Choroid plexus epithelial cell (primary cell): Measurements from ENCODE around the gene PCDH10.

Experiments used
- DNase-seq: peaks from one replicate; pipeline ENCODE4 v3.0.0-alpha.2; 2010; ENCODE audit warnings: low read depth
- H3K4me3 ChIP-seq: 2 replicates; pipeline ENCODE4 v1.5.1; 2011; ENCODE audit warnings: low read depth, mild to moderate bottlenecking, control low read depth, low read length, moderate library complexity
- CTCF ChIP-seq: conservative IDR thresholded peaks from 2 replicates; pipeline ENCODE4 v1.5.1; 2011; ENCODE audit warnings: low read depth, mild to moderate bottlenecking, control low read depth, inconsistent platforms, low read length, moderate library complexity

PCDH10 gene, protein sequence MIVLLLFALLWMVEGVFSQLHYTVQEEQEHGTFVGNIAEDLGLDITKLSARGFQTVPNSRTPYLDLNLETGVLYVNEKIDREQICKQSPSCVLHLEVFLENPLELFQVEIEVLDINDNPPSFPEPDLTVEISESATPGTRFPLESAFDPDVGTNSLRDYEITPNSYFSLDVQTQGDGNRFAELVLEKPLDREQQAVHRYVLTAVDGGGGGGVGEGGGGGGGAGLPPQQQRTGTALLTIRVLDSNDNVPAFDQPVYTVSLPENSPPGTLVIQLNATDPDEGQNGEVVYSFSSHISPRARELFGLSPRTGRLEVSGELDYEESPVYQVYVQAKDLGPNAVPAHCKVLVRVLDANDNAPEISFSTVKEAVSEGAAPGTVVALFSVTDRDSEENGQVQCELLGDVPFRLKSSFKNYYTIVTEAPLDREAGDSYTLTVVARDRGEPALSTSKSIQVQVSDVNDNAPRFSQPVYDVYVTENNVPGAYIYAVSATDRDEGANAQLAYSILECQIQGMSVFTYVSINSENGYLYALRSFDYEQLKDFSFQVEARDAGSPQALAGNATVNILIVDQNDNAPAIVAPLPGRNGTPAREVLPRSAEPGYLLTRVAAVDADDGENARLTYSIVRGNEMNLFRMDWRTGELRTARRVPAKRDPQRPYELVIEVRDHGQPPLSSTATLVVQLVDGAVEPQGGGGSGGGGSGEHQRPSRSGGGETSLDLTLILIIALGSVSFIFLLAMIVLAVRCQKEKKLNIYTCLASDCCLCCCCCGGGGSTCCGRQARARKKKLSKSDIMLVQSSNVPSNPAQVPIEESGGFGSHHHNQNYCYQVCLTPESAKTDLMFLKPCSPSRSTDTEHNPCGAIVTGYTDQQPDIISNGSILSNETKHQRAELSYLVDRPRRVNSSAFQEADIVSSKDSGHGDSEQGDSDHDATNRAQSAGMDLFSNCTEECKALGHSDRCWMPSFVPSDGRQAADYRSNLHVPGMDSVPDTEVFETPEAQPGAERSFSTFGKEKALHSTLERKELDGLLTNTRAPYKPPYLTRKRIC

GRCh38 chr4:133148690-133149363 lies at the start of gene PCDH10:
TSS of gene PCDH10 (plus strand) at chr4:133149294. CDS start at chr4:133150141, 847 bp downstream.
- DNase-seq: peak; percentile 97
- TF ChIP-seq CTCF: no peak
- H3K4me3 ChIP-seq: peak within 1 kb of the TSS; percentile 64

DNA sequence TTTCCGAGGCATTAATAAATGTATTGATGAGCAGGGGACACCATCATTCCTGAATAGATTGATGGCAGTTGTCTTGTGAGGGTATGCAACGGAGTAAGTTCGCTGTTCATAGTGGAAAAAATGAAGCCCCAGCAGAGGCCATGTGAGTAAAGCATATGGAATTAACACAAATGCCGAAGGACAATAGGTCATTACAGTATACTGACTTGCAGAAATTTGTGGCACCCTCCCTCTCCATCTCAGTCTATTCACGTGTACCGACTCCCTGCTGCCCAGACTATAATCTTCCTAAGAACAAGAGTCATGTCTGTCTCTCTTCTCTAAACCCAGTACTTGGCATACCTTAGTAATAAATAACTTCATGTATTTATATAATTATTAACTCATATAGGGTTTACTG lies 47.1 kb upstream of the PCDH10 start:
- no peak for TF ChIP-seq CTCF
- H3K4me3 ChIP-seq: no peak overlapping the region
- DNase-seq: no peak

DNA sequence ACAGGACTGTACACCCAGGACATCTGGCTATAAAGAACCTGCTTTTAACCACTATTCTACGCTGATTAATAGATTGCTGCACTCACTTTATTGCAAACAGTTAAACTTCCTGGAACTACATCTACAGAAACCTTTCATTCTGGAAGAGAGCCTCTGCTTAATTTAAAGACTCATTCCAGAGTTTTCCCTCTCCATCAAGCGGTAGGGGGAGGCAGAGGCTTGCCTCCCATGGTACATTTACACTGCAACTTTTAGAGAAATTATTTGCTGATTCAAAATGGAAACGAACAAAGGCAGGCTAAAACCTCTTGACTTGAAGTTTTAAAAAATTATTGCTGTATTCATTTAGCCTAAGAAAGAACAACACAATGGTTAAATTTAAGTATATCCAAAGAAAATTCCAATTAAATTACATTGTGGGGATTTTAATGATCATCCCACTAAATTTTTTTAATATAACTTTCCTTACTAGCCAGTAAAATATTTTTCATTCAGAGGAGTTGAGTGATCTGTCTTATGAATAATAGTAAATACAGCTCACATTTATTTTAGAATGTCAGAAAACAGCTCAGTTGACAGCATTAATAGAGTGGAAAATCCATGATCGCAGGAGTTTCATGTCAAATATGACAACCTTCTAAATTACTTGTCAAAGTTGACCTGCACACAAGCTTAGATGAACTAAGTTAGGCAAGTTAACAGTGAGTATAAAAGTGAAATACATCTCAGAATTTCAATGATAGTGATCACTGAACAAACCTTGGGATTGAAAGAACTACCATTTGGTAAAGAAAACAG lies 46.3 kb upstream of the PCDH10 start:
- H3K4me3 ChIP-seq: no peak overlapping the region
- DNase-seq: no peak
- TF ChIP-seq CTCF: peak; percentile 25

GRCh38 chr4:133112641-133113040 lies 36.5 kb upstream of the PCDH10 start:
- no peak overlapping the region for H3K4me3 ChIP-seq
- no peak for DNase-seq
- no peak for TF ChIP-seq CTCF

DNA sequence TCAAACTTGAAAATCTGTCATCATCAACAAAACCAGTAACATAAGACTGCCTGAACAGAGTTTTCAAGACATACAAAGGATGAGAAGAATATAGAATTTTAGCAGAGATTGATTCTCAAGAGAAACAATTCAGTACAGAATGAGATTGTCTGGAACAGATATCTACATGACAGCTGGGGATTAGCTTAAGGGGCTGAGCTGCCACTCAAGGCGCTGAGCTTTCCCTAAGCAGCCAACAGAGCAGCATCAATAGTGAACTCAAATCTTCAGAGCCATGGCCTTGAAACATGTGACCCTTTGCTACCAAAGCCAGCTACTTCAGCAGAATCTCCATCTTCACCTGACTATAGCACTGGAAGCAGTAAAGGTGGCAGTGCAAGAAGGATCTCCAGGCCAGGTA lies 24.3 kb upstream of the PCDH10 start:
- no peak overlapping the region for H3K4me3 ChIP-seq
- TF ChIP-seq CTCF: no peak
- no peak for DNase-seq

DNA sequence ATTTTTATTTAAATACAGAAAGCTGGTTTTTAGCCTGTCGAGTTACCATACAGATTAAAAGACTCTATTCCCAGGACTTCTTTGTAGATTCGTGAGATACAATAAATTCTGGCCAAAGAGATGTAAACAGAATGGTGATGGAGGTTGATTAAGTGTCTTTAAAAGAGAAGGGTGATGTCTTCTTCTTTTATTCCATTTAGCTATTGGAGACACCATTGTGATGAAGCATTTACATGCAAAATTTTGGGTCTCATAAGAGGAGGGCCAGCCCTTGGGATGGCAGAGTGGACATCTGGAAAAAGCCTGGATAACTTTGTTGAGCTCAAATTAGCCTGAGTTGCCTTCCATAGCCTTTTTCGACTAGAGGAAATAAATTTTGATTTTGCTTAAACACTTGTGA lies 21.6 kb upstream of the PCDH10 start:
- H3K4me3 ChIP-seq: no peak overlapping the region
- no peak for DNase-seq
- TF ChIP-seq CTCF: no peak
